Uterus (tissue), 4 donors: ENCODE measurements around the gene AVL9. TPM values are rescaled to one million over a fixed set of nuclear protein-coding genes. Genes with fewer than 3 reads are reported as not detected.
A peak's percentile ranks its signal among the peaks of the same experiment; 100 is the strongest.
"Not testable (repeated sequence)": the region's sequence is repeated elsewhere in the genome, so short reads cannot be mapped to it uniquely, and the experiment has no call there.

Experiments
- DNase-seq, 2 donors: peaks; one replicate each; pipeline ENCODE4 v3.0.0-alpha.2; 2019 to 2020
- H3K27ac ChIP-seq, 2 donors: fragments of 200-600 bp; sonication (generic); 1 replicate in 1 of 2; 2 replicates in 1 of 2; pipeline ENCODE4 v1.5.1; 2016 to 2018
- H3K27me3 ChIP-seq, 2 donors: fragments of 200-600 bp; sonication (generic); one replicate each; pipeline ENCODE4 v1.5.1; 2018 to 2019; ENCODE audit warnings: control low read depth in 1 of 2
- H3K36me3 ChIP-seq, 2 donors: fragments of 200-600 bp; sonication (generic); one replicate each; pipeline ENCODE4 v1.5.1; 2019; ENCODE audit warnings: control low read depth in 1 of 2
- H3K4me1 ChIP-seq, 2 donors: fragments of 200-600 bp; sonication (generic); one replicate each; pipeline ENCODE4 v1.5.1; 2018 to 2019; ENCODE audit warnings: control low read depth in 1 of 2
- H3K4me3 ChIP-seq, 2 donors: fragments of 200-600 bp; sonication (generic); 1 replicate in 1 of 2; 2 replicates in 1 of 2; pipeline ENCODE4 v1.5.1; 2018 to 2019; ENCODE audit warnings: mild to moderate bottlenecking in 1 of 2
- H3K9me3 ChIP-seq, 2 donors: fragments of 200-600 bp; sonication (generic); one replicate each; pipeline ENCODE4 v1.5.1; 2019; ENCODE audit warnings: control low read depth in 1 of 2
- CTCF ChIP-seq, 4 experiments: fragments of 200-600 bp in 2 of 4; fragments of 450-650 bp in 2 of 4; sonication (generic) in 2 of 4; IDR thresholded peaks; one replicate each; pipeline ENCODE4 v1.5.1; 2016 to 2019; ENCODE audit warnings: antibody characterized with exemption in 4 of 4, mild to moderate bottlenecking in 2 of 4, moderate library complexity in 1 of 4
- POLR2A ChIP-seq, 2 donors: fragments of 450-650 bp; IDR thresholded peaks; one replicate each; pipeline ENCODE4 v1.6.1; 2016; ENCODE audit warnings: antibody characterized with exemption in 2 of 2, mild to moderate bottlenecking in 1 of 2, moderate library complexity in 1 of 2
- intact Hi-C: fragments of 100-400 bp; cut with DNase I; formaldehyde crosslinking; loops from one replicate; pipeline ENCODE4 v1.15.1; 2023; ENCODE audit warnings: low total_unique reads
- total RNA-seq, 4 donors: library from RNA; depleted of rRNA in 3 of 4; stranded (reverse); fragments of >200 nt in 3 of 4; gene quantifications; one replicate each; pipeline versions ENCODE4 v1.1.0 to v1.2.4, GENCODE V29; 2014 to 2023
- donor health status: DM: yes; HTN: yes; CAD: no.

Gene AVL9
- total RNA-seq, 4 donors from 2014 or later = 34.7 to 50.0 (median 38.5) TPM

GRCh38 chr7:32496052-32496813 is 944 bp downstream of the AVL9 start:
- peaks cover under 1 to 5% of the 10 kb centered on the region in 2 donors for H3K4me1 ChIP-seq
- TF ChIP-seq POLR2A (IDR thresholded peaks at IDR 0.05) = no peak
- TF ChIP-seq CTCF (IDR thresholded peaks at IDR 0.05) = no peak
- H3K36me3 ChIP-seq = no peaks in the 10 kb centered on the region
- no peaks in the 10 kb centered on the region for H3K27me3 ChIP-seq
- no peak for DNase-seq
- intact Hi-C loops = no loop called here
- no peaks in the 10 kb centered on the region for H3K9me3 ChIP-seq
- peak overlapping the region; percentile 93 to 94 for H3K4me3 ChIP-seq
- peak overlapping the region; percentile 88 to 97 for H3K27ac ChIP-seq

- H3K4me1 ChIP-seq, H3K4me3 ChIP-seq, DNase-seq, H3K27me3 ChIP-seq, H3K9me3 ChIP-seq, intact Hi-C loops, H3K27ac ChIP-seq, H3K36me3 ChIP-seq: not testable (repeated sequence)
These were observed 4.5 kb downstream of the AVL9 start for GRCh38 chr7:32499755-32500154.

- H3K27ac ChIP-seq, DNase-seq, H3K27me3 ChIP-seq, H3K4me1 ChIP-seq, H3K9me3 ChIP-seq, H3K4me3 ChIP-seq, intact Hi-C loops, H3K36me3 ChIP-seq: not testable (repeated sequence)
These were observed 4.9 kb downstream of the AVL9 start for GRCh38 chr7:32500216-32500615.

- Histone ChIP-seq H3K27me3 (no peaks in the 10 kb centered on the region), H3K4me3 (no peak overlapping the region), H3K36me3 (no peaks in the 10 kb centered on the region), H3K4me1 (peaks cover 5 to 6% of the 10 kb centered on the region in 2 donors), H3K9me3 (no peaks in the 10 kb centered on the region), H3K27ac (no peak overlapping the region)
- TF ChIP-seq POLR2A (IDR thresholded peaks at IDR 0.05) (no peak), CTCF (IDR thresholded peaks at IDR 0.05) (no peak)
- intact Hi-C loops = no loop called here
- DNase-seq = no peak
These were observed 5.6 kb downstream of the AVL9 start for GRCh38 chr7:32500922-32501341.

- H3K9me3 ChIP-seq = no peaks in the 10 kb centered on the region
- no peaks in the 10 kb centered on the region for H3K36me3 ChIP-seq
- intact Hi-C loops = no loop called here
- TF ChIP-seq POLR2A (IDR thresholded peaks at IDR 0.05) (no peak), CTCF (IDR thresholded peaks at IDR 0.05) (no peak)
- no peaks in the 10 kb centered on the region for H3K27me3 ChIP-seq
- H3K4me1 ChIP-seq = peaks cover 4 to 6% of the 10 kb centered on the region in 2 donors
- H3K4me3 ChIP-seq = no peak overlapping the region
- no peak overlapping the region for H3K27ac ChIP-seq
- no peak for DNase-seq
These were observed 6.2 kb downstream of the AVL9 start for GRCh38 chr7:32501522-32501921.

GRCh38 chr7:32502728-32503127 is 7.4 kb downstream of the AVL9 start:
- Histone ChIP-seq H3K36me3 (no peaks in the 10 kb centered on the region), H3K27me3 (no peaks in the 10 kb centered on the region), H3K4me1 (peaks cover 0 to 6% of the 10 kb centered on the region in 2 donors), H3K9me3 (no peaks in the 10 kb centered on the region), H3K4me3 (no peak overlapping the region), H3K27ac (no peak overlapping the region)
- DNase-seq = no peak
- intact Hi-C loops = no loop called here
- no peak for TF ChIP-seq CTCF (IDR thresholded peaks at IDR 0.05)
- no peak for TF ChIP-seq POLR2A (IDR thresholded peaks at IDR 0.05)
